B cell (primary cell): ENCODE data around the gene VTI1A. TPM values are rescaled to one million over a fixed set of nuclear protein-coding genes. Genes with fewer than 3 reads are reported as not detected.

ENCODE experiments used
- ATAC-seq: fragments of 200-7000 bp; cut with Tn5 transposase; one replicate; pipeline ENCODE4 v1.10.0; 2021; ENCODE audit warnings: low read depth, mild to moderate bottlenecking, moderate number of reproducible peaks, moderate library complexity
- CTCF ChIA-PET: fragments of 350-600 bp; sonication (Branson Sonifier 250); formaldehyde crosslinking; loops from one replicate; lab custom pipeline; 2021; ENCODE audit warnings: antibody characterized with exemption, inconsistent platforms; lab: Charles Lee
- POLR2A ChIA-PET: fragments of 350-600 bp; sonication (Branson Sonifier 250); formaldehyde crosslinking; loops from one replicate; lab custom pipeline; 2021; ENCODE audit warnings: antibody characterized with exemption; lab: Charles Lee
- DNase-seq: peaks from one replicate; pipeline ENCODE4 v3.0.0; 2013
- H2AFZ ChIP-seq: 2 replicates; pipeline ENCODE4 v1.6.1; 2012; ENCODE audit warnings: mild to moderate bottlenecking, low read depth, low read length; ENCODE audit not compliant: insufficient read depth, poor library complexity, severe bottlenecking
- H3K27ac ChIP-seq, 2 donors: 1 replicate in 1 of 2; 2 replicates in 1 of 2; pipeline ENCODE4 v1.5.1; 2012 to 2013; ENCODE audit warnings: low read length in 2 of 2, mild to moderate bottlenecking in 2 of 2, moderate library complexity in 1 of 2
- H3K27me3 ChIP-seq, 4 experiments: fragments of 200-600 bp in 1 of 4; sonication (generic) in 1 of 4; replicated peaks in 1 of 4; 1 replicate in 2 of 4; 2 replicates in 2 of 4; pipeline versions ENCODE4 v1.6.1 to v1.7.0; 2013 to 2016; ENCODE audit warnings: low read length in 3 of 4, mild to moderate bottlenecking in 2 of 4, mixed read lengths in 1 of 4, moderate library complexity in 1 of 4; ENCODE audit not compliant: insufficient read depth in 4 of 4, control insufficient read depth in 3 of 4; ENCODE audit errors: control extremely low read depth in 1 of 4
- H3K36me3 ChIP-seq, 2 experiments: replicated peaks in 1 of 2; 1 replicate in 1 of 2; 2 replicates in 1 of 2; pipeline versions ENCODE4 v1.6.1 to v1.7.1; 2013; ENCODE audit warnings: low read length in 1 of 2; ENCODE audit not compliant: insufficient read depth in 2 of 2, control insufficient read depth in 1 of 2; ENCODE audit errors: control extremely low read depth in 1 of 2, extremely low read depth in 1 of 2
- H3K4me1 ChIP-seq, 2 donors: fragments of 200-600 bp in 1 of 2; sonication (generic) in 1 of 2; 1 replicate in 1 of 2; 2 replicates in 1 of 2; pipeline versions ENCODE4 v1.5.1 to v1.6.1; 2013 to 2017; ENCODE audit warnings: low read length in 2 of 2; ENCODE audit not compliant: control insufficient read depth in 2 of 2, insufficient read depth in 2 of 2
- H3K4me2 ChIP-seq: replicated peaks from 2 replicates; pipeline ENCODE3; 2012; ENCODE audit warnings: mild to moderate bottlenecking, low read depth, low read length; ENCODE audit not compliant: poor library complexity, severe bottlenecking
- H3K4me3 ChIP-seq, 5 experiments: fragments of 200-600 bp in 1 of 5; sonication (generic) in 1 of 5; 1 replicate in 3 of 5; 2 replicates in 2 of 5; pipeline versions ENCODE4 v1.5.1 to v1.7.0; 2011 to 2016; ENCODE audit warnings: low read length in 4 of 5, mild to moderate bottlenecking in 4 of 5, low read depth in 2 of 5, control low read depth in 1 of 5, moderate library complexity in 1 of 5; ENCODE audit not compliant: insufficient read depth in 1 of 5; ENCODE audit errors: control extremely low read depth in 1 of 5, extremely low read depth in 1 of 5
- H3K79me2 ChIP-seq: fragments of 200-600 bp; sonication (generic); one replicate; pipeline ENCODE4 v1.6.0; 2016; ENCODE audit warnings: low read length; ENCODE audit not compliant: control insufficient read depth, insufficient read depth
- H3K9ac ChIP-seq: fragments of 200-600 bp; sonication (generic); 2 replicates; pipeline ENCODE4 v1.6.1; 2017; ENCODE audit warnings: mild to moderate bottlenecking, low read length, moderate library complexity
- H3K9me3 ChIP-seq, 3 donors: one replicate each; pipeline versions ENCODE4 v1.6.1 to v1.7.1; 2013; ENCODE audit warnings: low read length in 2 of 3; ENCODE audit not compliant: control insufficient read depth in 2 of 3, insufficient read depth in 1 of 3; ENCODE audit errors: control extremely low read depth in 1 of 3
- H4K20me1 ChIP-seq: 2 replicates; pipeline ENCODE4 v1.6.0; 2012; ENCODE audit warnings: mild to moderate bottlenecking, low read length; ENCODE audit not compliant: insufficient read depth, control insufficient read depth, poor library complexity, severe bottlenecking
- H3K27ac Mint-ChIP-seq: one replicate; pipeline ENCODE4 v1.8.0; 2021; ENCODE audit warnings: mixed read lengths
- H3K27me3 Mint-ChIP-seq: one replicate; pipeline ENCODE4 v1.8.0; 2021; ENCODE audit warnings: mixed read lengths
- H3K4me1 Mint-ChIP-seq: one replicate; pipeline ENCODE4 v1.8.0; 2021; ENCODE audit warnings: mixed read lengths
- H3K4me3 Mint-ChIP-seq: one replicate; pipeline ENCODE4 v1.8.0; 2021; ENCODE audit warnings: mixed read lengths
- H3K9me3 Mint-ChIP-seq: one replicate; pipeline ENCODE4 v1.8.0; 2022; ENCODE audit warnings: mixed read lengths; ENCODE audit not compliant: insufficient read depth
- CTCF ChIP-seq: fragments of 200-600 bp; IDR thresholded peaks from one replicate; pipeline ENCODE4 v1.8.0; 2022; ENCODE audit warnings: antibody characterized with exemption, mild to moderate bottlenecking
- EZH2 ChIP-seq: IDR thresholded peaks from 2 replicates; pipeline ENCODE4 v1.6.1; 2012; ENCODE audit warnings: borderline replicate concordance, low read depth, mild to moderate bottlenecking, moderate library complexity, low read length; ENCODE audit not compliant: insufficient read depth, poor library complexity, severe bottlenecking
- WGBS: methylation state at CpG from one replicate; pipeline ENCODE4 v1.1.5; 2013; ENCODE audit warnings: missing lambda C conversion rate; ENCODE audit not compliant: insufficient coverage; 5-methylcytosine and 5-hydroxymethylcytosine counted together
- intact Hi-C: fragments of 100-400 bp; cut with micrococcal nuclease; formaldehyde crosslinking; loops from one replicate; pipeline ENCODE4 v1.10.0; 2022
- polyA plus RNA-seq: library from polyadenylated mRNA; depleted of rRNA; stranded (reverse); fragments of >200 nt; gene quantifications from 2 replicates; pipeline ENCODE4 v1.2.3, GENCODE V29; 2012
- total RNA-seq, 2 donors: library from RNA; stranded (reverse); fragments of 120-200 nt in 1 of 2; gene quantifications; 1 replicate in 1 of 2; 2 replicates in 1 of 2; pipeline versions ENCODE4 v1.2.3 to v1.2.4, GENCODE V29; 2013 to 2022

The VTI1A gene
- total and polyA plus RNA-seq, 2 donors (not counting 1 experiment from before 2014, with no cell fraction given), result 20.0 to 84.1 TPM

- Mint-ChIP-seq H3K27ac (no peak overlapping the region), H3K4me3 (no peak overlapping the region), H3K4me1 (no peaks in the 10 kb centered on the region), H3K9me3 (no peaks in the 10 kb centered on the region), H3K27me3 (no peaks in the 10 kb centered on the region)
- intact Hi-C loops, result no loop called here
- Histone ChIP-seq H3K4me1 (no peaks in the 10 kb centered on the region), H3K4me3 (no peak overlapping the region), H2AFZ (no peak overlapping the region), H3K36me3 (peaks cover 0 to 2% of the 10 kb centered on the region in 2 experiments), H3K9ac (no peak overlapping the region), H4K20me1 (no peaks in the 10 kb centered on the region), H3K79me2 (no peaks in the 10 kb centered on the region), H3K9me3 (no peaks in the 10 kb centered on the region), H3K4me2 (no peak overlapping the region), H3K27me3 (no peaks in the 10 kb centered on the region), H3K27ac (no peak overlapping the region)
- no peak for DNase-seq
- TF ChIP-seq EZH2 (no peak), CTCF (no peak)
- ChIA-PET POLR2A (no interaction called here), CTCF (no interaction called here)
- no peak for ATAC-seq
- WGBS, result no CpG with 5 or more reads among the region's 4 CpGs
These were observed 254.3 kb downstream of the VTI1A start for GRCh38 chr10:112701211-112701877.

GRCh38 chr10:112701878-112702255 is 254.9 kb downstream of the VTI1A start:
- peaks cover 2% of the 10 kb centered on the region in 2 experiments for H3K36me3 ChIP-seq
- Mint-ChIP-seq H3K9me3 (no peaks in the 10 kb centered on the region), H3K4me3 (no peak overlapping the region), H3K4me1 (no peaks in the 10 kb centered on the region), H3K27ac (no peak overlapping the region), H3K27me3 (no peaks in the 10 kb centered on the region)
- TF ChIP-seq EZH2, result no peak
- TF ChIP-seq CTCF, result no peak
- intact Hi-C loops, result no loop called here
- ChIA-PET CTCF (no interaction called here), POLR2A (no interaction called here)
- no peak overlapping the region for H3K9ac ChIP-seq
- H3K27me3 ChIP-seq, result no peaks in the 10 kb centered on the region
- no peak overlapping the region for H3K4me3 ChIP-seq
- H3K27ac ChIP-seq, result no peak overlapping the region
- DNase-seq (no peak), ATAC-seq (no peak)
- no peaks in the 10 kb centered on the region for H4K20me1 ChIP-seq
- H3K79me2 ChIP-seq, result no peaks in the 10 kb centered on the region
- whole genome bisulfite sequencing, result 86% methylated on average over 1 of the region's 2 CpGs
- H3K9me3 ChIP-seq, result no peaks in the 10 kb centered on the region
- H3K4me1 ChIP-seq, result no peaks in the 10 kb centered on the region
- H3K4me2 ChIP-seq, result no peak overlapping the region
- no peak overlapping the region for H2AFZ ChIP-seq
